ENCODE measurements around the gene FBLN2.

The FBLN2 gene

DNA sequence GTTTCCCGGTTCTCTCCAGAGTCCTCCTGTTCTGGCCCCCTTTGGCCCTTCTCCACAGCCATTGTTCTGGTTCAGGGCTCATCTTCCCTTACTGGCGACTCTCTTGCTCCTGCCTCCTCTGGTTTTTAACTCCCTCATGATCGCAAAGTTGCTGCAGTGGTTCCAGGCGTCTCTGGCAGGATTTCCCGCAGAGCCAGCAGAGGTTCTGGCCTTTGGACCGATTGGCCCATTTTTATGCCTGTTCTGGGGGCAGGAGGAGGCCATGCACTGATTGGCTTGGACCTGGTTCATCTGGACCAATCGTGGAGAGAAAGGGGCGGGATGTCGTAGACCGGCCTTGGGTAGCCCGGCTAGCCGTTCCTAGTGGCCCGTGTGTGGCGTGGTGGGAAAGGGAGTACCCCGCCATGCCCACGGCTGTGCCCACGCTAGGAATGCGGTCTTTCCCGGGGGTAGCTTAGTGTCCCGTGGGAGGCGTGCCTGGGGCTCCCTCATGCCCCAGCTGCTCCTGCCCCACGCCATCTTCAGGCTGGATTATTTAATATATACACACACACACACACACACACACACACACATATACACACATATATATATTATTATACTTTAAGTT lies 113.4 kb downstream of the FBLN2 start:
- Histone ChIP-seq H3K36me3 (ENCODE audit: control insufficient read depth, low read depth, low read length) (no peaks in the 10 kb centered on the region), H3K27me3 (ENCODE audit: control insufficient read depth, insufficient read depth, low read length) (peaks cover 2% of the 10 kb centered on the region), H3K9ac (ENCODE audit: low read length) (no peak overlapping the region), H3K4me3 (ENCODE audit: low read length) (no peak overlapping the region), H3K27ac (ENCODE audit: low read length) (no peak overlapping the region), H3K9me3 (ENCODE audit: control insufficient read depth, low read depth, low read length) (no peaks in the 10 kb centered on the region), H3K4me1 (ENCODE audit: control insufficient read depth, low read depth, low read length) (peaks cover 7% of the 10 kb centered on the region)

DNA sequence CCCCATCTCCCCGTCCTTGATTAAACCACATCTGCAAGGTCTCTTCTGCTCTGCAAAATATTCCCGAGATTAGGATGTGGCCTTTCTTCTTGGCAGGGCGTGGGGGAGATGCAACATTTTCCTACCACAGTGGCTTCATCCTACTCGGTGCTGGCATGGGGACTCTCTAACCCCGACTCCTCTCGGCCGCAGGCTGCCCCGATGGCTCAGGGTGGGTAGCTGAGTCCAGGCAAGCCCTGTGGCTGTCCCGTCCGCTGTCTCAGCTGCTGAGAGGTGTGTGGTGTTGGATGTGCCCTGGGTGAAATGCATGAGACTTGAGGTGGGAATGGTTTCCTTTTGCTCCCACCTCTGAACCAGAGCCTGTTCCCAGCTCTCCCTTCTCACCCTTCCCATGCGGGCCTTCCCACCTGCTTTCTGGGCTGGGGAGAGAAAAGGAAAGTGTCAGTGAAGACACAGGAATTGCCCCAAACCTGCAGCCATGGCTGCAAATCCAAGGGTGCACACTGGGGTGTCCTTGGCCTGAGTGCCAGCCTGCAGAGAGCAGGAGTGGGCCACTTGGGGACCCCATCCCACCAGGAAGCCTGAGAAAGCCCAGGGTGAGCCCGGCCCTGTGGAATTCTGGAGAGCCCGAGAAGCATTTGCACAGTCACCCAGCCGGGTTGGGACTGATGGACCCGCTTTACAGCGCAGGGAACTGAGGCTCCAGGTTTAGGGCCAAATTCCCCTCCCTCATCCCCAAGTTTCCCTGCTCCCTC lies 115.0 kb downstream of the FBLN2 start:
- Histone ChIP-seq H3K4me1 (ENCODE audit: control insufficient read depth, low read depth, low read length) (peaks cover 7% of the 10 kb centered on the region), H3K36me3 (ENCODE audit: control insufficient read depth, low read depth, low read length) (no peaks in the 10 kb centered on the region), H3K27ac (ENCODE audit: low read length) (no peak overlapping the region), H3K9me3 (ENCODE audit: control insufficient read depth, low read depth, low read length) (no peaks in the 10 kb centered on the region), H3K27me3 (ENCODE audit: control insufficient read depth, insufficient read depth, low read length) (no peaks in the 10 kb centered on the region), H3K4me3 (ENCODE audit: low read length) (no peak overlapping the region), H3K9ac (ENCODE audit: low read length) (no peak overlapping the region)

DNA sequence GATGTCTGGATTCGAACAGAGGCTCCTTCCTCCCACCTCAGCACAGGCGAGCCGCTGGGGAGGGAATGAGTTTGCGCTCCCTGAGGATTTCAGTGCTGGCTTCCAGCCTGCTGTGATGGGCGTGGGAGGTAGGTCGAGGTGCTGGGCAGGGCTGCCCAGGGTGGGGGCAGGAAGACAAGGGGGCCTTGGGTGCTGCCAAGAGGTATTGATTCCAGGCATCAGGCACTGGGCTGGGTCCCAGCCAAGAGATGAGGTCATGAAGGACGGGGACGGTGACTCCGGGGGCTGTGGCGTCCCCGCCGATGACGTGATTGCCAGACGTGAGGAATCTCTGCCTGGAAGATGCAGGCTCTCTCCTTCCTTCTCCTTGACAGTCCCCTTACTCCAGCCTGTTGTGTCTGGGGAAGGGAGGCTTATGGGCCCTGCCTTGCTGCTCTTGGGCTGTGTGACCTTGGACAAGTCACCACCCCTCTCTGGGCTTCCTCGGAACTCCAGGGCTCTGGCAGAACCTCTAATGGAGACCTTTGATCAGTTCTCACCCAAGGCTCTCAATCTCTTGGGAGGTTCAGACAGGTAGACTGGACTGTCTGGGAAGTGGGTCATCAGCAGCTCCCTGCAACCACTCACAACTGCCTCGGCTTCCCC lies 116.8 kb downstream of the FBLN2 start:
- Histone ChIP-seq H3K27ac (ENCODE audit: low read length) (no peak overlapping the region), H3K9ac (ENCODE audit: low read length) (no peak overlapping the region), H3K9me3 (ENCODE audit: control insufficient read depth, low read depth, low read length) (no peaks in the 10 kb centered on the region), H3K27me3 (ENCODE audit: control insufficient read depth, insufficient read depth, low read length) (no peaks in the 10 kb centered on the region), H3K36me3 (ENCODE audit: control insufficient read depth, low read depth, low read length) (no peaks in the 10 kb centered on the region), H3K4me1 (ENCODE audit: control insufficient read depth, low read depth, low read length) (peaks cover 7% of the 10 kb centered on the region), H3K4me3 (ENCODE audit: low read length) (no peak overlapping the region)

DNA sequence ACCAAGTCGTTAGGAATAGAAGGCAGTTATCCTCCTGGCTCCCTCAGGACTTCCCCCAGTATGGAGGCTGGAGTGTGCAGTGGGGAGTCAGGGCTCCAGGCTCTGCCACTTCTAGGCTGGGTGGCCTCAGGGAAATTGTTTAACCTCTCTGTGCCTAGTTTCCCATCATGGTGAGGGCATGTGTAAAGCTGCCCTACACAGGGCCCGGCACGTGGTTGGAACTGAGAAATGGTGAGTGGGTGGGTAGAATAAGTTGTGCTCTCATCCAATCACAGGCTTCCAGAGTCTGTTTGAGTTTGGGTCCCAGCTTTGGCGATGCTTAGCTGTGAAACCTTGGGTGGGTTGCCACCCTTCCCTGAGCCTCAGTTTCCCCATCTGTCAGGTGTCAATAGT lies 117.3 kb downstream of the FBLN2 start:
- no peaks in the 10 kb centered on the region for H3K27me3 ChIP-seq (ENCODE audit: control insufficient read depth, insufficient read depth, low read length)
- no peak overlapping the region for H3K4me3 ChIP-seq (ENCODE audit: low read length)
- H3K9ac ChIP-seq (ENCODE audit: low read length), result no peak overlapping the region
- H3K27ac ChIP-seq (ENCODE audit: low read length), result no peak overlapping the region
- H3K4me1 ChIP-seq (ENCODE audit: control insufficient read depth, low read depth, low read length), result peaks cover 7% of the 10 kb centered on the region
- no peaks in the 10 kb centered on the region for H3K9me3 ChIP-seq (ENCODE audit: control insufficient read depth, low read depth, low read length)
- H3K36me3 ChIP-seq (ENCODE audit: control insufficient read depth, low read depth, low read length), result no peaks in the 10 kb centered on the region

DNA sequence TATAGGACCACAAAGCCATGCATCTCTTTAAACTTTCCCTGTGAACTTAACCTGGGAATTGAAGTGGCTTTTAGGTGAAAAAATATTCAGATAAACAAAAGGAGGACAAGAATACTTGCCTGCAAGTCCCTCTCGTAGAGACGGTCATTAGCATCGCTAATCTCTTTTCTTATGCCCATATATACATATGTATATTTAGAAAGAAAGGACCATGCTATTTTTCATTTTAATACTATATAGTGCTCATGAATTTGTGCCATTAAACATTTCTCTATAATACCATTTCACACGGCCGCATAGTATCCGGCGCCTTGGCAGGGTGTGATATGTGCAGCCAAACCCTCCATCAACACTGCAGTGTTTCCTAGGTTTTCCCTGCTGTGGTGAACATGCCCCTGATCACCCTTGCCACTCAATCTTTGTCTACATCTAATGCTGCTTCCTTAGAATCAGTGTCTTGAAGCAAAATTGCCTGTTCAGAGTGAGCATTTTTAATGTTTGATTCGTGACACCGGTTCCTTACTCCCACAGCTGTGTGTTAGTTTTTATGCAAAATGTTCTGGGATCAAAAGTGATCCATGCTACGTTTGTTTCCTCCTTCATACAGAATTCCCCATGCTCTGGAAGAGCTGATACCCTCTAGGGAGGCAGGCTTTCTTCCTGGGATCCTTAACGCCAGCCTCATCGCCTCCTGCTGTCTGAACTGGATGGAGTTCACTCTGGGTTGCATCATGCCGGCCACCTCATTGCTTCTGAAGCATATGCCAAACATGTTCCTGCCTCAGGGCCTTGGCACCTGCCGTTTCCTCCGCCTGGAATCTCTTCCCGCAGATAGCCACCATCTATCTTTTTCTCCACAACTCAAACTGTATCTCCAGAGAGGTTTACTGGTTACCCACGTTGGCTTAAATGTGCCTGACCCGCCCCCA lies 118.1 kb downstream of the FBLN2 start:
- Histone ChIP-seq H3K27ac (ENCODE audit: low read length) (no peak overlapping the region), H3K27me3 (ENCODE audit: control insufficient read depth, insufficient read depth, low read length) (no peaks in the 10 kb centered on the region), H3K4me1 (ENCODE audit: control insufficient read depth, low read depth, low read length) (peaks cover 7% of the 10 kb centered on the region), H3K4me3 (ENCODE audit: low read length) (no peak overlapping the region), H3K36me3 (ENCODE audit: control insufficient read depth, low read depth, low read length) (no peaks in the 10 kb centered on the region), H3K9ac (ENCODE audit: low read length) (no peak overlapping the region), H3K9me3 (ENCODE audit: control insufficient read depth, low read depth, low read length) (no peaks in the 10 kb centered on the region)

DNA sequence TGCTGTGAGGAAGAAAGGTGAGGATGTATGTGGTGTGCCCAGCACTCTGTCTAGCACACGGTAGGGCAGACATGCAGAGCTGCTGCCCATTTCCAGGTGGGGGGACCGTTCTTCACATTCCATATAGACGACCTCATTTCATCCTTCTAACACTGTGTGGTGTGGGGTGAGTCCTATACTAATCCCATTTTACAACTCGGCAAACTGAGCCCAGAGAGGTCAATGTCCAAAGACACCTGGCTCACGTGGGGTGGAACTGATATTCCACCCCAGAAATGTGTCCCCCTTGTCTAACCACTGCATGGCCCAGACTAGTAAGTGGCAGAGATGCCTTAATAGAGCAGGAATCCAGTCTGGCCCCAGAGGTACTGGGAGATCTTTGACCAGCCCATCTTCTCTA lies 119.2 kb downstream of the FBLN2 start:
- Histone ChIP-seq H3K4me1 (ENCODE audit: control insufficient read depth, low read depth, low read length) (peaks cover 7% of the 10 kb centered on the region), H3K4me3 (ENCODE audit: low read length) (no peak overlapping the region), H3K9ac (ENCODE audit: low read length) (no peak overlapping the region), H3K27ac (ENCODE audit: low read length) (no peak overlapping the region), H3K9me3 (ENCODE audit: control insufficient read depth, low read depth, low read length) (no peaks in the 10 kb centered on the region), H3K27me3 (ENCODE audit: control insufficient read depth, insufficient read depth, low read length) (no peaks in the 10 kb centered on the region), H3K36me3 (ENCODE audit: control insufficient read depth, low read depth, low read length) (no peaks in the 10 kb centered on the region)

DNA sequence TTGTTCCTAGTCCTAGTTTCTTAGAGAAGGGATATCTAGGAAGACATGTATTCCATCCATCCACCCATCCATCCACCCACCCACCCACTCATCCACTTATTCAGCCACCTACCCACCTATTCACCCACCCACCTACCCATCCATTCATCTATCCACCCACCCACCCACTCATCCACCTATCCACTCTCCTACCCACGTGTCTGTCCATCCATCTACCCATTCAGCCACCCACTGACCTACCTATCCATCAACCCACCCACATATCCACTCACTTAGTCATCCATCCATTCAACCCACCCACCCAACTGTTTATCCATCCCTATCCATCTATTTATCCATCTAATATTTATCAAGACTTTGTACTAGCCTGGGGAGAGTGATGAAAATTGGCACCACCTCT lies 120.5 kb downstream of the FBLN2 start:
- Histone ChIP-seq H3K9ac (ENCODE audit: low read length) (no peak overlapping the region), H3K4me1 (ENCODE audit: control insufficient read depth, low read depth, low read length) (peaks cover 7% of the 10 kb centered on the region), H3K27me3 (ENCODE audit: control insufficient read depth, insufficient read depth, low read length) (no peaks in the 10 kb centered on the region), H3K9me3 (ENCODE audit: control insufficient read depth, low read depth, low read length) (no peaks in the 10 kb centered on the region), H3K36me3 (ENCODE audit: control insufficient read depth, low read depth, low read length) (no peaks in the 10 kb centered on the region), H3K4me3 (ENCODE audit: low read length) (no peak overlapping the region), H3K27ac (ENCODE audit: low read length) (no peak overlapping the region)

DNA sequence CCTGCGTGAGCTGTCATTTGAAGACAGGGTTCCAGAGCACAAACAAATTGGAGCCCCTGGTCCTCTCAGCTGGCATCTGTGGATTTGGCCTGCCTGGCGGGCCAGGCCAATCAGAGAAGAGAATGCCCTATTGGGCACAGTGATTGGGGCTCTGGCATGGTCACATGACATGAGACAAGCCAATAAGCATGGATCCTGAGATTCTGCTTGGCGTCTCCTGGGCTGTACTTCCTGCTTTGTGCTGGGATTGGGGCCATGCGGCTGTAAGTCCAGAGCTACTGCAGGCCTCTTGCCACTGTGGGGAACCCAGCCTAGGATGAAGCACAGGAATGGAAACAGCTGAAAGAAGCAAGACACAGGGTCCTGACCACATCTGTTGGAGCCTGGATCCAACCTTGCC lies 121.4 kb downstream of the FBLN2 start:
- Histone ChIP-seq H3K27me3 (ENCODE audit: control insufficient read depth, insufficient read depth, low read length) (no peaks in the 10 kb centered on the region), H3K4me3 (ENCODE audit: low read length) (no peak overlapping the region), H3K27ac (ENCODE audit: low read length) (no peak overlapping the region), H3K36me3 (ENCODE audit: control insufficient read depth, low read depth, low read length) (no peaks in the 10 kb centered on the region), H3K9ac (ENCODE audit: low read length) (no peak overlapping the region), H3K4me1 (ENCODE audit: control insufficient read depth, low read depth, low read length) (peaks cover 7% of the 10 kb centered on the region), H3K9me3 (ENCODE audit: control insufficient read depth, low read depth, low read length) (no peaks in the 10 kb centered on the region)

DNA sequence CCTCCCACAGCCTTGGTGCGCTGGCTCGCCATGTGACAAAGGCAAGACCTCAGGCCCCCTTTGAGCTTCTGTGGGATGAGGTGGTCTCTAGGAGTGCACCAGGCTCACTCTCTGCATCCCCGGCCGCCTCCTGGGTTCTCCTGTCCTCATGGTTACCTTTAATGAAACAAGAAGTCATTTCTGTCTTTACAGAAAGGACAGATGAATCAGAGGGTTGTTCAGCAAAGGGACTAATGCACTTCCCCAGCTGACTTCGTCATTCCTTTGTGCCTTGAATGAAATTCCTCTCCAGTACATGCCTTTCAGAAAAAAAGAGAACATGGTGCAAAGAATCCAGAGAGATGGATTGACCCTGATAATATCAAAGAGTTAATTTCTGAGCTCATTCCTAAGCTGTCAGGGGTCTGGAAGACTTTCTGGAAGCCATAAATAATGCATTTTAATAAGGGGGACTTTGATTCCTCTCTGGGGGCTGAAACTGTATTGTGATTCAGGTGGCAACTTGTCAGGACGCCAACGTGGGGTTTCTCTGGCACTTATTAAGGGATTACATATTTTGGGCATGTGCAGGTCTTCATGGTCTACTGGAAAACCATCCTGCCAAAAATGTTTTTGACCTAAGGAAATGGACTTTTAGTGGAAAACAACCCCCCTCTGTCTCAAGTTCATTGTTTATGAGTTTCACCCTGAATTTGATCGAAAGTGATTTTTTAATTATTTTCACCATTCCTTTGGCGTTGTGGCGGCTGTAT lies 122.7 kb downstream of the FBLN2 start:
- Histone ChIP-seq H3K4me1 (ENCODE audit: control insufficient read depth, low read depth, low read length) (peaks cover 5% of the 10 kb centered on the region), H3K9me3 (ENCODE audit: control insufficient read depth, low read depth, low read length) (no peaks in the 10 kb centered on the region), H3K27ac (ENCODE audit: low read length) (no peak overlapping the region), H3K9ac (ENCODE audit: low read length) (no peak overlapping the region), H3K27me3 (ENCODE audit: control insufficient read depth, insufficient read depth, low read length) (no peaks in the 10 kb centered on the region), H3K4me3 (ENCODE audit: low read length) (no peak overlapping the region), H3K36me3 (ENCODE audit: control insufficient read depth, low read depth, low read length) (no peaks in the 10 kb centered on the region)

DNA sequence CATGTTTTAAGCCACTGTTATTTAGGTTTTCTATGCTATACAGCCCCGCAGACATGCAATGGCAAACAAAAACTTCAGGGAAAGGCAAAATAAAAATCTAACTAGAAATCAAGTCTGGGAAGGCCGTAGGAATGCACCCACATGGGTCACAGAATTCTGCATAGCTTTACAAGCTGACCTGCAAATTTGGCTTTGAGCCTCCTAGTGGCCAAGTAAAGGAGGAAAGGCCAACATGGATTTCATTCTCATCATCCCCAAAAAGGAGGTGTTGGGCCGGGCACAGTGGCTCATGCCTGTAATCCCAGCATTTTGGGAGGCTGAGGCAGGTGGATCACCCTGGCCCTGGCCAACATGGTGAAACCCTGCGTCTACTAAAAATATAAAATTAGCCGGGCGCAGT lies 124.3 kb downstream of the FBLN2 start:
- no peaks in the 10 kb centered on the region for H3K9me3 ChIP-seq (ENCODE audit: control insufficient read depth, low read depth, low read length)
- no peak overlapping the region for H3K27ac ChIP-seq (ENCODE audit: low read length)
- no peaks in the 10 kb centered on the region for H3K4me1 ChIP-seq (ENCODE audit: control insufficient read depth, low read depth, low read length)
- H3K36me3 ChIP-seq (ENCODE audit: control insufficient read depth, low read depth, low read length), result no peaks in the 10 kb centered on the region
- no peak overlapping the region for H3K4me3 ChIP-seq (ENCODE audit: low read length)
- no peaks in the 10 kb centered on the region for H3K27me3 ChIP-seq (ENCODE audit: control insufficient read depth, insufficient read depth, low read length)
- H3K9ac ChIP-seq (ENCODE audit: low read length), result no peak overlapping the region
